Ovary (tissue), 9 donors: Measurements from ENCODE around the gene DNM1L. TPM values are rescaled to one million over a fixed set of nuclear protein-coding genes. Genes with fewer than 3 reads are reported as not detected.

ENCODE experiments used
- DNase-seq, 5 donors: peaks; one replicate each; pipeline ENCODE4 v3.0.0-alpha.2; 2019 to 2020
- H3K27ac ChIP-seq, 2 donors: fragments of 200-600 bp; one replicate each; pipeline versions ENCODE4 v1.5.1 to v1.8.0; 2019 to 2022
- H3K27me3 ChIP-seq: fragments of 200-600 bp; one replicate; pipeline ENCODE4 v1.8.0; 2022
- H3K36me3 ChIP-seq: fragments of 200-600 bp; sonication (generic); one replicate; pipeline ENCODE4 v1.5.1; 2019
- H3K4me1 ChIP-seq: one replicate; pipeline ENCODE4 v1.8.1; 2013; ENCODE audit warnings: mild to moderate bottlenecking, moderate library complexity; ENCODE audit not compliant: insufficient read depth
- H3K4me3 ChIP-seq: fragments of 200-600 bp; sonication (generic); one replicate; pipeline ENCODE4 v1.5.1; 2017
- H3K9me3 ChIP-seq, 2 donors: fragments of 200-600 bp in 1 of 2; sonication (generic) in 1 of 2; one replicate each; pipeline versions ENCODE4 v1.5.1 to v1.8.1; 2013 to 2019; ENCODE audit warnings: mild to moderate bottlenecking in 1 of 2, moderate library complexity in 1 of 2
- CTCF ChIP-seq, 3 donors: fragments of 450-650 bp in 2 of 3; fragments of 200-600 bp in 1 of 3; IDR thresholded peaks; one replicate each; pipeline versions ENCODE4 v1.5.1 to v1.8.0; 2016 to 2022; ENCODE audit warnings: antibody characterized with exemption in 3 of 3, mild to moderate bottlenecking in 1 of 3
- EP300 ChIP-seq: sonication (generic); formaldehyde crosslinking; IDR thresholded peaks from one replicate; pipeline ENCODE4 v1.6.1; 2017; ENCODE audit warnings: antibody characterized with exemption
- POLR2A ChIP-seq: fragments of 450-650 bp; IDR thresholded peaks from one replicate; pipeline ENCODE4 v1.6.1; 2017; ENCODE audit warnings: antibody characterized with exemption, mild to moderate bottlenecking, moderate library complexity
- WGBS, 3 donors: extraction: QIAGEN DNeasy Blood & Tissue Kit in 1 of 3; methylation state at CpG; one replicate each; pipeline versions ENCODE4 v1.1.5 to v1.1.7; 2013 to 2017; 5-methylcytosine and 5-hydroxymethylcytosine counted together
- intact Hi-C, 4 donors: fragments of 100-400 bp; cut with DNase I; formaldehyde crosslinking; loops; one replicate each; pipeline versions ENCODE4 v1.11.0 to v1.15.1; 2022 to 2023
- polyA plus RNA-seq, 2 donors: library from polyadenylated mRNA; stranded (reverse); fragments of 200-250 nt in 1 of 2; fragments of 350-450 nt in 1 of 2; fragmentation: Illumina TruSeq in 1 of 2; extraction: RNeasy Lipid Tissue Mini Kit (QIAGEN cat#74804) in 1 of 2; gene quantifications; one replicate each; pipeline ENCODE4 v1.2.3, GENCODE V29; 2013 to 2014
- total RNA-seq, 7 donors: library from RNA; depleted of rRNA in 2 of 7; stranded (reverse); fragments of >200 nt in 2 of 7; fragmentation: NEBNext Ultra II Directional in 3 of 7; extraction: Animal tissue kit (Norgen Biotek cat#: 25700) in 3 of 7; gene quantifications; one replicate each; pipeline versions ENCODE4 v1.1.0 to v1.2.4, GENCODE V29; 2016 to 2023
- donor health status: DM: no; HTN: no; CAD: no; lungs with moderate emphysema.
- donor health status: DM: no; HTN: no; CAD: no.
- donor health status: Bipolar disorder and iron deficiency.
- donor health status: DM: yes; HTN: yes; CAD: no.
- donor health status: DM: no; HTN: no; CAD: no.
- donor health status: DM: yes; HTN: yes; CAD: no.

DNM1L gene
- total and polyA plus RNA-seq, 9 donors = 19.4 to 77.5 (median 47.8) TPM

GRCh38 chr12:32755654-32756475 lies 76.8 kb downstream of the DNM1L start, which contains the start of gene YARS2:
Gene YARS2, minus strand, starts transcription at chr12:32755897. Its CDS starts 23 bp downstream, at chr12:32755874.
- Histone ChIP-seq H3K27ac (peak within 1 kb of the TSS; percentile 85 to 87), H3K27me3 (no peaks in the 10 kb centered on the region), H3K36me3 (no peaks in the 10 kb centered on the region), H3K4me1 (peaks cover 1% of the 10 kb centered on the region), H3K4me3 (peak within 1 kb of the TSS; percentile 64), H3K9me3 (no peaks in the 10 kb centered on the region)
- intact Hi-C loops = loop anchor here in 3 of 4 donors (1.0 to 10.0 kb wide), 3 partner anchors 161 to 1269 kb away; partner anchors contain the start of gene ALG10 (in 1 of the 3)
- 0 to 1% (median 0%) methylated on average over 39 of the region's 39 CpGs for WGBS, 3 donors
- peak; percentile 90 to 95 (median 94) for DNase-seq
- TF ChIP-seq EP300 (no peak), POLR2A (peak; percentile 65), CTCF (IDR thresholded peaks at IDR 0.05) (peak; percentile 72 to 86 (median 86))

- Histone ChIP-seq H3K4me1 (peaks cover 1% of the 10 kb centered on the region), H3K36me3 (no peaks in the 10 kb centered on the region), H3K27ac (no peak overlapping the region), H3K4me3 (no peak overlapping the region), H3K27me3 (no peaks in the 10 kb centered on the region), H3K9me3 (no peaks in the 10 kb centered on the region)
- peak in 1 of 5 donors; percentile 22 for DNase-seq
- 24 to 26% (median 26%) methylated on average over 8 of the region's 8 CpGs for WGBS, 3 donors
- intact Hi-C loops = loop anchor here in 3 of 4 donors (1.0 to 10.0 kb wide), 3 partner anchors 161 to 1268 kb away; partner anchors contain the start of gene ALG10 (in 1 of the 3)
- TF ChIP-seq CTCF (IDR thresholded peaks at IDR 0.05) = no peak
- no peak for TF ChIP-seq EP300
- TF ChIP-seq POLR2A = no peak
Observed at GRCh38 chr12:32756476-32757066, 77.5 kb downstream of the DNM1L start.

GRCh38 chr12:32757157-32757556 lies 78.1 kb downstream of the DNM1L start:
- Histone ChIP-seq H3K27ac (no peak overlapping the region), H3K27me3 (no peaks in the 10 kb centered on the region), H3K4me3 (no peak overlapping the region), H3K9me3 (no peaks in the 10 kb centered on the region), H3K36me3 (no peaks in the 10 kb centered on the region), H3K4me1 (peaks cover 1% of the 10 kb centered on the region)
- 78 to 83% (median 82%) methylated on average over 3 of the region's 3 CpGs for WGBS, 3 donors
- TF ChIP-seq POLR2A (no peak), EP300 (no peak), CTCF (IDR thresholded peaks at IDR 0.05) (no peak)
- intact Hi-C loops = loop anchor here in 3 of 4 donors (5.0 to 10.0 kb wide), 2 partner anchors 160 to 1268 kb away; partner anchors contain the start of gene ALG10 (in 1 of the 3)
- no peak for DNase-seq

GRCh38 chr12:32761716-32762115 lies 82.6 kb downstream of the DNM1L start:
- Histone ChIP-seq H3K4me3 (no peak overlapping the region), H3K36me3 (no peaks in the 10 kb centered on the region), H3K27ac (no peak overlapping the region), H3K9me3 (no peaks in the 10 kb centered on the region), H3K4me1 (no peaks in the 10 kb centered on the region), H3K27me3 (no peaks in the 10 kb centered on the region)
- TF ChIP-seq CTCF (IDR thresholded peaks at IDR 0.05) (no peak), POLR2A (no peak)
- intact Hi-C loops = no loop called here
- 53 to 88% (median 62%) methylated on average over 1 of the region's 1 CpG for WGBS, 3 donors
- DNase-seq = no peak
